ENCODE data around the gene TCOF1. TPM values are rescaled to one million over a fixed set of nuclear protein-coding genes. Genes with fewer than 3 reads are reported as not detected.

The TCOF1 gene
- polyA plus RNA-seq, 3 donors: 36.1 to 39.9 (median 39.1) TPM

Other genes starting within 250 kb of the TCOF1 start
- 100 to 1,000 TPM; 113 to 137 (median 137) TPM for gene PDGFRB, start 201.9 kb upstream of the TCOF1 start, polyA plus RNA-seq (ENCODE audit: insufficient read length in 3 of 3)
- gene CDX1, start 190.9 kb upstream of the TCOF1 start, polyA plus RNA-seq (ENCODE audit: insufficient read length in 3 of 3): 1 to 10 TPM in 1 of 3 donors, under 1 TPM in 2; 0.84 to 1.1 (median 0.89) TPM
- under 1 TPM; 0.04 to 0.17 (median 0.12) TPM for gene SLC6A7, start 167.6 kb upstream of the TCOF1 start, polyA plus RNA-seq (ENCODE audit: insufficient read length in 3 of 3)
- 1 to 10 TPM; 5.4 to 6.4 (median 6.0) TPM for gene CAMK2A, start 67.9 kb upstream of the TCOF1 start, polyA plus RNA-seq (ENCODE audit: insufficient read length in 3 of 3)
- gene ARSI, start 54.8 kb upstream of the TCOF1 start, polyA plus RNA-seq (ENCODE audit: insufficient read length in 3 of 3): 1 to 10 TPM; 2.8 to 4.7 (median 3.9) TPM
- 100 to 1,000 TPM; 235 to 288 (median 278) TPM for gene CD74, start 55.2 kb downstream of the TCOF1 start, polyA plus RNA-seq (ENCODE audit: insufficient read length in 3 of 3)
- gene RPS14, start 92.0 kb downstream of the TCOF1 start, polyA plus RNA-seq (ENCODE audit: insufficient read length in 3 of 3): 1,000 to 10,000 TPM; 1,933 to 2,379 (median 2,065) TPM
- gene NDST1, start 150.4 kb downstream of the TCOF1 start, polyA plus RNA-seq (ENCODE audit: insufficient read length in 3 of 3): 10 to 100 TPM; 56.8 to 67.7 (median 61.9) TPM